Ishikawa (cell line): ENCODE data around the gene C1QTNF9B.

ENCODE experiments used
- TAF1 ChIP-seq: IDR thresholded peaks from 2 replicates; pipeline ENCODE4 v1.6.1; 2012; ENCODE audit warnings: low read depth, mild to moderate bottlenecking
- ZBTB7A ChIP-seq: IDR thresholded peaks from 2 replicates; pipeline ENCODE4 v1.6.1; 2012; ENCODE audit warnings: low read depth

GRCh38 chr13:23945612-23946011, 48.3 kb upstream of the C1QTNF9B start:
- no peak for TF ChIP-seq TAF1
- TF ChIP-seq ZBTB7A = no peak
